Activated CD4-positive, alpha-beta T cell treated with anti-CD3 and anti-CD28 coated beads, Interleukin-2, amount 50 U/mL, for 48 hours (primary cell): ENCODE data around the gene GGA2.
"Not testable (repeated sequence)": the region's sequence is repeated elsewhere in the genome, so short reads cannot be mapped to it uniquely, and the experiment has no call there.

Source experiments
- DNase-seq, 2 experiments: peaks; one replicate each; pipeline ENCODE4 v3.0.0-alpha.2; 2020

GGA2 gene

GRCh38 chr16:23466162-23466885 lies 44.0 kb downstream of the GGA2 start:
- no peak for DNase-seq

GRCh38 chr16:23465179-23465578 lies 45.1 kb downstream of the GGA2 start:
- no peak for DNase-seq

- DNase-seq = no peak
Observed at GRCh38 chr16:23464196-23464595, 46.1 kb downstream of the GGA2 start.

- not testable (repeated sequence) for DNase-seq
Observed at GRCh38 chr16:23462994-23463393, 47.3 kb downstream of the GGA2 start.

- no peak for DNase-seq
Observed at GRCh38 chr16:23453338-23454052, 56.8 kb downstream of the GGA2 start.

GRCh38 chr16:23452572-23453337 lies 57.5 kb downstream of the GGA2 start, which contains the start of gene COG7:
Gene COG7, minus strand, starts transcription at chr16:23453189. Its CDS starts 195 bp downstream, at chr16:23452994.
- peak; percentile 87 to 91 for DNase-seq

- DNase-seq = no peak
Observed at GRCh38 chr16:23452221-23452571, 58.1 kb downstream of the GGA2 start.

GRCh38 chr16:23448392-23448791 lies 61.9 kb downstream of the GGA2 start:
- no peak for DNase-seq

- not testable (repeated sequence) for DNase-seq
Observed at GRCh38 chr16:23437542-23437941, 72.8 kb downstream of the GGA2 start.

GRCh38 chr16:23436951-23437350 lies 73.3 kb downstream of the GGA2 start:
- no peak for DNase-seq

- DNase-seq = peak; percentile 70 to 73
Observed at GRCh38 chr16:23435500-23435899, 74.8 kb downstream of the GGA2 start.

GRCh38 chr16:23434380-23434779 lies 75.9 kb downstream of the GGA2 start:
- DNase-seq = no peak

GRCh38 chr16:23433261-23433920 lies 76.9 kb downstream of the GGA2 start:
- DNase-seq = no peak

- no peak for DNase-seq
Observed at GRCh38 chr16:23432176-23433128, 77.8 kb downstream of the GGA2 start.

GRCh38 chr16:23428351-23428750 lies 81.9 kb downstream of the GGA2 start:
- DNase-seq = no peak

- no peak for DNase-seq
Observed at GRCh38 chr16:23424292-23424958, 85.9 kb downstream of the GGA2 start.

- no peak for DNase-seq
Observed at GRCh38 chr16:23423496-23424049, 86.7 kb downstream of the GGA2 start.

- no peak for DNase-seq
Observed at GRCh38 chr16:23420011-23420410, 90.3 kb downstream of the GGA2 start.

GRCh38 chr16:23416816-23417215 lies 93.5 kb downstream of the GGA2 start:
- no peak for DNase-seq

- no peak for DNase-seq
Observed at GRCh38 chr16:23414731-23415130, 95.6 kb downstream of the GGA2 start.
